GM18873 (cell line): ENCODE data around the gene UNC119.

Experiments
- ATAC-seq: cut with Tn5 transposase; IDR thresholded peaks from one replicate; pipeline ENCODE4 v1.9.1; 2021; ENCODE audit warnings: mild to moderate bottlenecking, moderate library complexity, moderate number of reproducible peaks; ENCODE audit not compliant: unreplicated experiment, low FRiP score

UNC119 gene

GRCh38 chr17:28501421-28502284, 50.8 kb downstream of the UNC119 start:
- ATAC-seq, result no peak

GRCh38 chr17:28500712-28501379, 51.6 kb downstream of the UNC119 start:
- ATAC-seq, result no peak

- ATAC-seq, result no peak
These were observed 52.6 kb downstream of the UNC119 start for GRCh38 chr17:28499684-28500357.

- no peak for ATAC-seq
These were observed 53.1 kb downstream of the UNC119 start for GRCh38 chr17:28499364-28499664.

GRCh38 chr17:28498652-28499363, 53.6 kb downstream of the UNC119 start:
- ATAC-seq, result no peak

- ATAC-seq, result no peak
These were observed 54.5 kb downstream of the UNC119 start for GRCh38 chr17:28497931-28498330.
